Ureter (tissue), 1 donor: ENCODE results near the gene PCBP4. TPM values are rescaled to one million over a fixed set of nuclear protein-coding genes. Genes with fewer than 3 reads are reported as not detected.

Source experiments
- DNase-seq: peaks from one replicate; pipeline ENCODE4 v3.0.0-alpha.2; 2020; ENCODE audit warnings: low spot score
- total RNA-seq: library from RNA; stranded (reverse); gene quantifications from one replicate; pipeline ENCODE4 v1.2.4, GENCODE V29; 2023
- donor health status: DM: yes; HTN: yes; CAD: no.

The PCBP4 gene
- total RNA-seq, 1 donor from 2014 or later, result 40.8 TPM

DNA sequence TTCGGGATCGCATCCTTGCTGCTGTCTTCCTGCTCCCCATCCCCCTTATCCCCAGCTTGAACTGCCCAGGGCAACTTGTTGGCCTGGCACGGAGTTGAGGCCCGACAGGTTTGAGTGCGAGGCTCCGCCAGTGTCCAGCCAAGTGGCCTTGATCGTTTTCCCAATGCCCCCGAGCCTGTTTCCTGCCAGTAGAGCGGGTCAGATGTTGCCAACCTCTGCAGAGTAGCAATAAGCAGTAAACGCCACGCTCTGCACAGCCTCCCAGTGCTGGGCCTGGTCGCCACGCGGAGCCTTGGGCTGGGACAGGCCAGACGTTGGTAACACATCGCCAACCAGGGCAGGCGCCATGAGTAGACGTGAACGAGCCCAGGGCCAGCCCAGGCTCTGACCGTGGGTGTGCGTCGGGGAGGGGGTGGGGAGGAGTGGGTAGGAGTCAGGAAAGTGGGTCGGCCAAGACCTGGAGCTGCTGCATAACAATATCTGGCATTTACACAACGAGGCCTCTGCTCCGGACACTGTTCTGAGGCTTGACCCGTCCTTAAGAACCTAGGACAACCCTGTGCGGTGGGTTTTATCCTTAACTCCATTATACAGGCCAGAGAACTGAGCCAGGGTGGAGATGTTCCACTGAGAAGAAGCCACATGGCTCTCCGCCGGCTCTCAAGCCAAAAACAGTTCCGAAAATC lies 7.2 kb upstream of the PCBP4 start:
- no peak for DNase-seq

DNA sequence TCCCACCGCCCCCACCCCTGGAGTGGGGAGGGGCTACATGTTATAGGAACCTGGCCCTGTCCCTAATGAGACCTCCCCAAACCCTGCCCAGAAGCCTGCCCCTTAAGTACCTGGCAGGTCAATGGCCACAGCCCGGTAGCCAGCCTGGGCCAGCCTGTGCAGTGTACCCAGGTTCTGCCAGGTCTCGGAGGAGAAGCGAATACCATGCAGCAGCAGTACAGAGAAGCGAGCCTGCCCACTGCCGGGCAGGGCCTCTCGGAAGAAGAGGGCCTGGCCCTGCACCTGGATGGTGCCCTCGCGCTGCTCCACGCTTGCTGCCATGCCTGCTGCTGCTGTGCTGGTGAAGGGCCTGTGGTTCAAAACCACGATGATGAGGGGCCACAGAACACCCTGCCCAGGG lies 4.1 kb upstream of the PCBP4 start:
- DNase-seq, result no peak

DNA sequence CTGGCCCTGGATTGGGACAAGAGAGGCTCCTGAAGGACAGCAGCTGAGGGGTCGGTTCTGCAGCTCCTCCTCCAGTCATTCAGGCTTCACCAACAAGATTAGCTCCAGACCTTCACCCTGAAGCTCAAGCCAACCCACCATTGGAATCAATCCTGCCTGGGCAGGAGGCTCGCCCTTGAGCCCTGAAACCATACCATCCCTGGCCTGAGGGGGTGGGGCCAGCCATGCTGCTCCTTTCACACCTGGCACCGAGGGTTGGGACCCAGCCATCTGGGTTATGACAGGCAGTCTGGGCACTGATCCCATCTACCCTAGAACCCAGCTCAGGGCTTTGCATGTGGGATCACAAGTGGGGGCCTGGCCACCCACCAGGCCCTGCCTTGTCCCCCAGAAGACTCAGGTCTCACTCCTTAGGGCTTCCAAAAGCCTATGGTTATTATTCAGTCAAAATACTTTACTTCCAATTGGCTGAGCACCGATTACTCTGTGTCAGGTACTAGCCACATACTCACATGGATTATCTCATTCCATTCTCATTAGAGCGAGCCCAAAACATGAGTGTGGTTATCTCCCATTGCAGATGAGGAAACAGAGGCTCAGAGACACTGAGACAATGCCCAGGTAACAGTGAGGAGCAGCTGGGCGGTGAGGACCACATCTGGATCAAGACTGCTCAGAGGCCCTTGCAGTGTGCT lies 3.5 kb upstream of the PCBP4 start:
- DNase-seq, result no peak

DNA sequence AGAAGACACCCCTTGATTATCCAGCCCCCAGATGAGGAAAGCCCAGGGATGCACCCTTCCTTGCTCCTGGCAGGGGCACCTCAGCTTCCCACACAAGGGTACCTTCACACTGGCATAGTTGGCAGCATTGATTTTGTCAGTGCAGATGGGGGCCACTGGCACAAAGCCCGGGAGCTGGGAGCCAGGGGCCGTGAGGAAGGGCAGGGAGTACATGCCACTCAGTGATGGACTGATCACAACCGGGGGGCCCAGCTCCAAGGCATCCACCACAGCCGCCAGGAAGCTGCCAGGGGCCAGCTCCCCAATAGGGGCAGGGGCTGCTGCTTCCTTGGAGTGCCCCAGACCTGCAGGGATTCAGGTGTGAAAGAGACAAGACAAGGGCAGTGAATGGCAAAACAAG lies 2.6 kb upstream of the PCBP4 start:
- DNase-seq, result no peak

DNA sequence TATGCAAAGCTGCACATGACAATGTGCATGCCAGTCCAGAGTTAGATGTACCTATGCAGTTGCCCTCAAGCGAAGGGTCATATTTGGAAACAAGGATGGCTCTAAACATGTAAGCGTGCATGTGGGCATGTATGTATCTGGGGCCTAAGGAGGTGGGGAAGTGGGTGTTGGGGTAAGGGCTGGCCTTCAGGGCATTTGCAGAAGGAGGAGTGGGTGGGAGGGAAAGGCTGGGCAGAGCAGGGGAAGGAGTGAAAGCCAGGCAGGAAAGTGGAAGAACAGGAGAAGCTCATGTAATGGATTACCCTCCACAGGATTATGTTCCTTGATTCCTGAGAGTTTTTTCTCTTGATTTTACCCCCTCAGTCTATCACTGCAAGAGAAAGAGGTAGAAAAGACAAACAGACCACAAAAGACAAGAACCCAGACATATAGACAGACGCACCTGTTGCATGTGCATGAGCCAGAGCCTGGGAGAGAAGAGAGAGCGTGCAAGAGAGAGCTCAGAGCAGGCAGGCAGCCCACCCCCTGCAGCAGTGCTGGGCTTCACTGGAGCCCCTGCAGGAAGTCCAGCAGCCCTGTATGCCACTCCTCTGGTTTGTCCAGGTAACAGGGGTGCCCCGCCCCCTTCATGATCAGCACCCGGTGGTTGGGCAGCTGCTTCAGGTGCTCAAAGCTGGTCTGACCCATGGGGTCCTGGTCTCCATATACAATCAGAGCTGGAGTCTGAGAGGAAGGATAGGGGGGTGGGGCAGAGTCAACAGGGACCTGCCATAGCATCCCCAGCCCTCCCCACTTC lies 1.8 kb upstream of the PCBP4 start:
- no peak for DNase-seq

DNA sequence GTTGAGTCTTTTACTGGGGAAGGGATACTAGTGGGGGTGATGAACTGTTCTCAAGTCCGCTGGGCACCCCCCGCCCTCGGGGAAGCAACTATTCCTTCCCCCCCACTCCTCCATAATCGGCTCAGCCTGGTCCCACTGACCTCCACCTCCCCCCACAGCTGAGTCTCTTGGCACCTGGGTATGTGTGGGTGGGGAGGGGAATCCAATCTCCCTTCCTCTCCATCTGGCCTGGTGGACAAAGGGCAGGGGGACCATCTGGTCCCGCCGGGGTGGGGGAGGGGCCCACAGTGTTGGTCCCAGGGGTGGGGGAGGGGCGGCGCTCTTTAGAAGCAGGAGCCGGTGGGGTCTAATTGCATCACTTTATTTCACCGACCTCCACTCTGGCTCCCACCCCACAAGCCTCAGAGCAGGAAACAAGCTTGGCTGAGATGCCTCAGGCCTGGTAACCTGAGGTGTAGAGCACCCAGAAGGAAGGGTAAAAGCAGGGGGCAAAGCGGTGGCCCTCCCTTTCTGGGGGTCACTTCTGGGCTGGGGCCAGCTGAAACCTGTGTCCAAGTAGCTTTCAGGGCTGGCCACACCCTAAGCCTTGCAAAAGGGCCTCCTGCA lies 1.0 kb upstream of the PCBP4 start:
- DNase-seq, result no peak

DNA sequence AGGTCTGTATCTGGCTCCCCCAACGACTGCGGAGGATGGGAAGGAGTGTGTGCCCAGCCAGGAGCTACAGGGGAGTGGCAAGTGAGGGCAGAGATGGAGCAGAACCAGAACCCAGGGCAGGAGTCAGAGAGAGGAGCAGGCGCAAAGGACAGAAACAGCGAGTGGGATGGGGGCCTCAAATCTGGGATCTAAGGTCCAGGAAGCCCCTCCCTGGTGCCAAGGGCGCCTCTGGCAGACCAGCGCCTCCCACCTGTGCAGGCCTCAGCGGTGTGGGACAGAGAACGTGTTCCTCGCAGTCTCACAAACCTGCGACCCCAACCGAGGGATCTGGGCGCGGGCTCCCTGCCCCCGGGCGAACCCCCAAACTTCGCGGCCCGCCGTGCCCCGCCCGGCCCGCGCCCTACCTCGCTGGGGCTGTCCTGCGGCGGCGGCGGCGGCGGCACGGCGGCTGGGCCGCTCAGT lies 301 bp downstream of the PCBP4 start:
- no peak for DNase-seq

DNA sequence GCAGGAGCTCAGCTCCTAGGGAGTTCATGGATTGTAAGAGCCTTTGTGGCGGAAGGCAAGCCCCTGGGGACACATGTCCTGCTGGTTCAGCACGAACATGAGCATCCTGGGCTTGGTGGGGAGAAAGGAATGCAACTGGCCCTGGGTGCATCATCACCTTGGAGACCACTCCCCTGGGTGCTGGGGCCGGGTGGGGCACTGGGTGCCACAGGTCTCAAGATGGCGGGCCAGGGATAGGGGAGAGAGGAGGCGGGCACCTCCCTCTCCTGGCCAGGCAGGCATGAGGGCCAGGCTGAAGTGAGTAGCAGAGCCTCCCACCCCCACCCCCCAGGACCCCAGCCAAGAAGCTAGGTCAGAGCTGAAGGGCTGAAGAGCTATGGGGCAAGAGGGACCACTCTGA lies 768 bp downstream of the PCBP4 start:
- DNase-seq, result no peak

DNA sequence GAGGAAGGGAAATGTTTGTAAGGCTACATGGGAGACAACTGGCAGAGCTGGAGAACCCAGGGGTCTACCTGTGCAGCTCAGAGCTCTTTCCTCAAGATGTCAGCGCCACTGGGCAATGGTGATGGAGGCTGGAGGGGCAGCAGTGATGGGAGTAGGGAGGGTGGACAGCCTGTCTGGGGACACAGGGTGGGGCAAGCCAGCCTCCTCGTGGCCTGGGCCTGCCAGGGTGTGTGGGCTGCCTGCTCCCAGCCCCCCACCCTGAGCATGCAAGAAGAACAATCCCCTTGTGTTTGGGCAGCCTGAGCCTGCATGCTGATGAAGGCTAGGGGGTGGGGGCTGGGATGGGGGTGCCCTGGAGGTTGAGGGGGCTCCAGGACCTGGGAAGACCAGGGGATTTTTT lies 1.2 kb downstream of the PCBP4 start:
- DNase-seq, result no peak

DNA sequence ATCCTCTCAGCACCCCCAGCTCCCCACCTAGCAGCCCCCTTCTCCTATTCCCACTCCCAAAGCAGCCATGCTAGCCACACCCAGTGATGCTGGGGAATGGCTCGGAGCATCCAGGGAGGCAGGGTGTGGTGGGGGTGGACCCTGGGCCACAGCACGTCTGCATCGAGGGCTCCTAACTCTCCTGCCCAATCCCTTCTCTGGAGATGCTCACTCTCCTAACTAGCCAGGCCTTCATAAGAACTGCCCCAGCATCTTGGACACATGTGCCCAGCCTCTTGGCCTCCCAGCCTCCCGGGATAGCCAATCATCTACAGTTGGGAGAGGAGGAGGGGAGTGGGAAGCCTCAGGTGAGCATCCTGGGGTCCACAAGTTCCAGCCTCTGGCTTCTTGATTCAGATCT lies 2.7 kb downstream of the PCBP4 start:
- no peak for DNase-seq

DNA sequence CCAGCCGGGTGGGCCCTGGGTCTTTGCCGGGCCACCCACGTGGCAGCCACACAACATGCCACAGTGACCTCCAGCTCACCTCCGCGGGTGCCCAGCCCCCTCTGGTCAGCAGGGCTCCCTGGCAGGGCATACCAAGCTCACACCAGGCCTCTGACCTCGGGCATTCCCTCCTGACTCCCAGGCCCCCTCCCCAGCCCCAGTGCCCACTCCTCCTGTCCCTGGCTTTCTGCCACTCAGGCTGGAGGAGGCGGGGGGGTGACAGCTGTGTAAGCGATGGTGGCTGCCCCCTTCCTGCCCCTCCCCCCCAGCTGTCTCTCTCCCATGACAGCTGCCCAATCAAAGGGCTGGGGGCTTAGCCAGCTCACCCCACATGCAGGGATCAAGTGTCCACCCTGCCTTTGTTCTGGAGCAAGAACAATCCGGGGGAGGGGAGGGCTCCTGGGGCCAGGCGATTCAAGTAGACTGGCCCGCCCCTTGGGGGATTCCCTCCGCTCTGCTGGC lies 3.3 kb downstream of the PCBP4 start:
- DNase-seq, result no peak

DNA sequence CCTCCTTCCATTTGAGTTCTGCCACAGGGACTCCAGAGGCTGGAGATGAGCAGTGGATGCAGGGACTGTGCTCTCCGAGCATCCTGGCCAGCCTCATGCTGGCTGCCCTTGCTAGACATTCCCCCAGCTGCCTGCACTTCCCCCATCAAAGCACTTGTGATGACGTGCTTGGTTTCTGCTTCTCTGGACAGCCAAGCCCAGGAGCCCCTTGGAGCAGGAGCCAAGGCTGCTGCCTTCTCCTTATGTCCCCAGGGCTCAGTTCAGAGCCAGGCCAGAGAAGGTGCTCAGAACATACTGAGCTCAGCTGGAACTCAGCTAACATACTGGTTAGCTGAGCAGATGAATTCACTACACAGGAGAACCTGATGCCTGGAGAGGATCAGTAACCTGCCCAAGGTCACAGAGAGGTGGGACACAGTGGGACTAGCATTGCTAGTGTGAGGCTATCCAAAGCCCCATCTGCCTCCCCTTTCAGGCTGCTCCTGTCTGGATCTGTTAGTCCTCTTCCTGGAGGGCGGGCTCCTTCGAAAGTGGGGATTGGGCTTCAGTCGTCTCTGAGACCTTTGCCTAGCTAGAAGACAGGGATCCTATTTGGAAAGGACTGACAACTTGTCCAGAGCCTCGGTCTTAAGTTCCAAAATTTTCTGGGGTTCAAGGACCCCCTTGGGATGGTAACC lies 4.3 kb downstream of the PCBP4 start:
- DNase-seq, result no peak

DNA sequence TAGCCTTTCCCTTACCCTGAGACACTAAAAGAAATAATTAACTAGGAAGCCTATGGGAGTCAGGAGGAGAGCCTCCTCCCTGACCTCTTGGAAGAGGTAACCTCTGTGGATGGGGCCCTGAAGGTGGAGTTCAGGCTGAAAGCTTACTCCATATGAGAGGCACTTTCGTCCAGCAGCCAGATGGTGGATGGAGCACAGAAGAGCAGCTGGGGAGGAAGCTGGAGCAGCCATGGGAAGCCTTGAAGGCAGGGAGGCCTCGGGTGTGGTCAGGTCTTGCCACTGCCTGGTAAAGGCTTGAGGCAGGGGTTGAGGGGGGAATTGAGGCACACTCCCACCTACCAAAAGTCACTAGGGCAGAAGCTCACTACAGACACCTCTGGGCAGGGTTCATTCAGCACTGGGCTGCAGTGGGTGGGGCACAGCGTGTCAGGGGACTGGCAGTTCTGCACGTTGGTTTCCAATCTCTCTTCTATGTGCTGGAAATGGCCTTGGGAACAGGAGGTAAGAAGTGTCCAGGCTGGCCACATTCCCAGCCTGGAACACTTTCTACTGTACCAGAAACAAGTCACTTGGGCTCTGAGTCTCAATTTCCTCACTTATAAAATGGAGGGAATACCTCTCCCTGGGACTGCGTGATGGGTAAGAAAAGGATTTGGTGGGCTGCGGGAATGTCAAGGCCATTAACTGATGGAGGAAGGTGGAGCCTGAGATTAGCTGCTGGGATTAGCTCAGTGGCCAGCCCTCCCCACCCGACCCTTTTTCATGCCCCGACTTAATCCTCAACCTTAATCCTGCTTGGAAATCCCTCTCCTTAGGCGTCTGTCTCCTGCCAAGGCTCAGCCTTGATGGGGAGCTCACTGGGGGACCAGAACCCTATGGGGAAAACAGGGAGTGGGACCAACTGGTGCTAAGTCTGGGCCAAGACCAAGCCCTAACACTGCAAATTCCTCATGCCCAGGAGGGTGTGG lies 5.4 kb downstream of the PCBP4 start:
- no peak for DNase-seq

DNA sequence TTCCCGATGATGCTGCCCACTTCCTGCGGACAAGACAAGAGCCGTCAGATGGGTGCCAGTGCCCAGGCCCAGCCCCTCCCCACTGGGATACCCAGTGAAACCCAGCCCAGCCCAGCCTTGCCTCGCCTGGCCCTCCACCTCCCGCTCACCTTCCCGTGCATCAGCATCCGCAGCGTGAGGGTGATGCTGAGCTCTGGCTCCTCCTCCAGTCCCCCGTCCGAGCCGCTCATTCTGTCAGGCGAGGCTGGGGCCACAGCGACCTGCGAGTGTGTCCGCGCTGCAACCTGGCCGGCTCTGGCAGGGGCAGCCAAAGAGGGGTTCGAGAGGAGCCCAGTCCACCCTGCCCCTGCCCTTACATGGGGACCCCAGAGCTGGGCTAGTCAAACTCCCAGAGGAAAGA lies 6.2 kb downstream of the PCBP4 start:
- DNase-seq, result no peak

DNA sequence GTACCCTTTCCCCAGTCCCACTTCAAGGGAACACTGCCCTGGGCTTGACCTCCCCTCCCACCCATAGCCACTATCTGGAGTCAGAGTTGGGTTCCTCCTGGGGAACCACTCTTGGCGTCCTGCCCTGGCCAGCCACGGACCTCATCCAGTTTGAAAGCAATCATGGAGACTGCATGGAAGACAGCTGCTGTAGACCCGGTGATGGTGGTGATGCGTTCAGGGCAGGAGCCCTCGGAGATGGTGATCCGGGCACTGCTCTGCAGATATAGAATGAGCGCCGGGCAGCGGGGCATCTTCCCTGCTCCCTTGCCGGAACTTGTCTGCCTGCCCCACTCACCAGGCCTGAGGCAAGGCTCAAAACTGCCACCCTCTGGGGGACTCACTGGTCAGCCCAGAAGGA lies 6.9 kb downstream of the PCBP4 start:
- no peak for DNase-seq

DNA sequence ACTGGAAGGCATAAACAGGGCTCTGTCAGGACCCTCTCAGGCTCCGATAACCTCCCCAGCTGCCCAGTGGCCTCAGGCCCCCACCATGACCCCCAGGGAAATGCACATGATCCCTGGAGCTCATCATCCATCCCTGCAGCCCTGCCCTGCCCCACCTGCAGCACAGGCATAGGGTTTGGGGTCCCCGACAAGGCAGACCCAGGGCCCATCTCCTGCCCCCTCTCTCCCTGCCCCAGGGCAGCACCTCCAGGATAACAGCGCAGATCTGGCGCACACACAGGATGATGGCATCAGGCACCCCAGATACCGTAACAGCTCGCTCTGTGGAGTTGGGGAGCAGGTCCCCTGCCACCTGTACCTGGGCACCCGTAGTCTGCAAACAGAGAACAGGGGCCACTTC lies 7.6 kb downstream of the PCBP4 start:
- DNase-seq, result no peak

DNA sequence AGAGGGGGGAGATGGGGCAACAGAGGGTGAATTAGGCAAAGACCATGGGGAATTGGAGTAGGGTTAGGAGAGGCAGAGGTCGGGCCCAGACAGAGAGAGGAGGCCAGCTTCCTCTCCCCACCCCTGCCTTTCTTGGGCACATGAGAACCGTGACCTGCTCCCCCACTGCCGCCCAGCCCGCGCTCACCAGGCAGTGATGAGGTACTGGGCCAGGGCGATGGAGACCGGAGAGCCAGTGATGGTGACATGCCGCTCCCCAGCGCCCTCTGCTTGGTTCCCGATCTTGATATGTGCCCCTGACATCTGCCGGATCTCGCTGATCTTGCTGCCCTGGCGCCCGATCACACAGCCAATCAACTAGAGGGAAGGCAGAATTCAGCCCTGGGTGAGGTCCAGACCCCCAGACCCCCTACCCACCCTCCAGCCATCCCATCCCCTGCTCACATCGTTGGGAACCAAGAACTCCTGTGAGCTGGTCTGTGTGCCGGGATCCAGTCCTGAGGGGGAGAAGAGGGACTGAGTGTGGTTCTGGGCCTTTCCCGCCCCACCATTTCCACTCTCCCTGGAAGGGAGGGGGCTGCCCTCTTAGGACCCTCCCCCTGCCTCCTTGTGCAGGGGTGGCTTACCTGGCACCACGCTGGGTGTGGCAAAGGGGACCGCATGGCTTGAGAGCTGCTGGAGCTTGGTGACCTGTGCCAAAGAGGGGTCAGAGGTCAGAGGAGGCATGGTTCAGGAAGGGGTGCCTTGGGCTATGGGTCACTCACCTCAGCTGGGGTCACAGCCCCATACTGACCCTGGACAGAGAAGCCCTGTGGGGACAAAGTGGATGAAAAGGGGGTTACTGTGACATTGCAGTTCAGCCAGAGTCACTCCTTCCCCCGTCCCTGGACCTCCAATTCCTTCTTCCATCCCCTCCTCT lies 8.4 kb downstream of the PCBP4 start:
- no peak for DNase-seq

DNA sequence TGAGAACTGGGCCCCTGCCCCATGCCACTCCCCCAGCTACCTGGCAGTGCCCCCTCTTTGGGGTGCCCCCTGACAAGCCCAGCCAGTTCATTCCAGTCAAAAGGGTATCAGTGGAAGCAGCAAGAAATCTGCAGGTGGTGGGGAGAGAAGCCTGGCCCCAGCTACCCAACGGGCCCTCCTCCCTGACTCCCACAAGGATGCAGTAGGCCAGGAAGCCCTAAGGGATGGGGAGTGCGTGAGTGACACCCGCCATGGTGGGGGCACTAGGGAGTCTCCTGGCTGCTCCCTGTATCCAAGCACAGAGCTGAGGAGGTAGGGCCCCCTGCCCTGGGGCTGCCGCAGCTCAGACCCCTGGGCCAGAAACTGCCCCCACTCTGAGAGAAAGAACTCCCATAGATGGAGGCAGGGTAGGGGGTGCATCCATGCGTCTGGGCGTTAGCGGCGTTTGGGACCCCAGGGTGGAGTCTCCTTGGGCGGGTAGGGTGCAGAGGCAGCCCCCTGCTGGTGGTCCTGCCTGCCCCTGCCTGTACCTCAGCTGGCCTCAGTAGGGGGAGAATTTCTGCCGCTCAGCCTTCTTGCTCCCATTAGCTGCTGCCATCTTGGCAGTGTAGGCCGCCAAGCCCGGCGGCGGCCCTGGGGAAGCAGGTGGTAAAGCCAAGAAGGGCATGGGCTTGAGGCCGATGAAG lies 9.6 kb downstream of the PCBP4 start:
- no peak for DNase-seq
